Tibial artery (tissue), 4 donors: ENCODE results near the gene ARHGEF33.

Experiments used
- DNase-seq, 2 donors: peaks; one replicate each; pipeline ENCODE4 v3.0.0-alpha.2; 2019
- H3K27ac ChIP-seq, 2 donors: fragments of 200-600 bp; sonication (generic) in 1 of 2; 1 replicate in 1 of 2; 2 replicates in 1 of 2; pipeline ENCODE4 v1.5.1; 2018 to 2019; ENCODE audit warnings: mild to moderate bottlenecking in 1 of 2
- H3K27me3 ChIP-seq, 2 donors: fragments of 200-600 bp; sonication (generic) in 1 of 2; one replicate each; pipeline versions ENCODE4 v1.5.1 to v1.6.0; 2016 to 2019
- H3K36me3 ChIP-seq, 3 donors: fragments of 200-600 bp; sonication (generic) in 2 of 3; one replicate each; pipeline ENCODE4 v1.5.1; 2016 to 2019; ENCODE audit warnings: mild to moderate bottlenecking in 2 of 3
- H3K4me1 ChIP-seq, 4 donors: fragments of 200-600 bp; sonication (generic) in 2 of 4; 1 replicate in 3 of 4; 2 replicates in 1 of 4; pipeline ENCODE4 v1.5.1; 2016 to 2019
- H3K4me3 ChIP-seq, 2 donors: fragments of 200-600 bp; sonication (generic) in 1 of 2; 1 replicate in 1 of 2; 2 replicates in 1 of 2; pipeline ENCODE4 v1.5.1; 2018 to 2019; ENCODE audit warnings: mild to moderate bottlenecking in 2 of 2
- H3K9me3 ChIP-seq, 3 donors: fragments of 200-600 bp; sonication (generic) in 1 of 3; one replicate each; pipeline ENCODE4 v1.5.1; 2016 to 2019
- intact Hi-C: fragments of 100-400 bp; cut with DNase I; formaldehyde crosslinking; loops from one replicate; pipeline ENCODE4 v1.15.0; 2023; ENCODE audit warnings: low total_unique reads
- TF ChIP-seq, protein P1 (sequence below), 2 experiments: fragments of 200-600 bp in 1 of 2; fragments of 450-650 bp in 1 of 2; IDR thresholded peaks; one replicate each; pipeline ENCODE4 v1.5.1; 2017 to 2019; ENCODE audit warnings: antibody characterized with exemption in 2 of 2, mild to moderate bottlenecking in 1 of 2, moderate library complexity in 1 of 2

ARHGEF33 gene

DNA sequence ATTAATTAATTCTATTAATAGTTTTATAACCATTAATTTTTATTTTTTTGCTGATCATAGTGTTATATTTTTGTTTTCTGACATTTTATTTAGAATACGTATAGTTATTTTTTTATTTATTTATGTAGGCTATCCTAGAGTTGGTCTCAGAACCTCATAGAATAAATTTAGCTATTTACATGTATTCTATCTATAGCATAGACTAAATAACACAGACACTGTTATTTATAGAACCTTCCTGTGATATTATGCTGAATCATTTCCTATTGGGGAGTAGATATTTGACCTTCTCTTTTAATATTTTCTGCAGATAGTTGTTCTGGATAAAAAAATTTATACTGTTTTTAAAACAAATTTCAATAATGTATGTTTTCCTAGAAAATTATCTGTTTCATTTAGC, 20.2 kb downstream of the ARHGEF33 start:
- Histone ChIP-seq H3K36me3 (no peaks in the 10 kb centered on the region), H3K4me1 (no peaks in the 10 kb centered on the region), H3K27ac (no peak overlapping the region), H3K27me3 (no peaks in the 10 kb centered on the region), H3K9me3 (no peaks in the 10 kb centered on the region), H3K4me3 (no peak overlapping the region)
- TF ChIP-seq, protein P1, sequence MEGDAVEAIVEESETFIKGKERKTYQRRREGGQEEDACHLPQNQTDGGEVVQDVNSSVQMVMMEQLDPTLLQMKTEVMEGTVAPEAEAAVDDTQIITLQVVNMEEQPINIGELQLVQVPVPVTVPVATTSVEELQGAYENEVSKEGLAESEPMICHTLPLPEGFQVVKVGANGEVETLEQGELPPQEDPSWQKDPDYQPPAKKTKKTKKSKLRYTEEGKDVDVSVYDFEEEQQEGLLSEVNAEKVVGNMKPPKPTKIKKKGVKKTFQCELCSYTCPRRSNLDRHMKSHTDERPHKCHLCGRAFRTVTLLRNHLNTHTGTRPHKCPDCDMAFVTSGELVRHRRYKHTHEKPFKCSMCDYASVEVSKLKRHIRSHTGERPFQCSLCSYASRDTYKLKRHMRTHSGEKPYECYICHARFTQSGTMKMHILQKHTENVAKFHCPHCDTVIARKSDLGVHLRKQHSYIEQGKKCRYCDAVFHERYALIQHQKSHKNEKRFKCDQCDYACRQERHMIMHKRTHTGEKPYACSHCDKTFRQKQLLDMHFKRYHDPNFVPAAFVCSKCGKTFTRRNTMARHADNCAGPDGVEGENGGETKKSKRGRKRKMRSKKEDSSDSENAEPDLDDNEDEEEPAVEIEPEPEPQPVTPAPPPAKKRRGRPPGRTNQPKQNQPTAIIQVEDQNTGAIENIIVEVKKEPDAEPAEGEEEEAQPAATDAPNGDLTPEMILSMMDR (IDR thresholded peaks at IDR 0.05), result no peak
- DNase-seq, result no peak
- intact Hi-C loops, result no loop called here

DNA sequence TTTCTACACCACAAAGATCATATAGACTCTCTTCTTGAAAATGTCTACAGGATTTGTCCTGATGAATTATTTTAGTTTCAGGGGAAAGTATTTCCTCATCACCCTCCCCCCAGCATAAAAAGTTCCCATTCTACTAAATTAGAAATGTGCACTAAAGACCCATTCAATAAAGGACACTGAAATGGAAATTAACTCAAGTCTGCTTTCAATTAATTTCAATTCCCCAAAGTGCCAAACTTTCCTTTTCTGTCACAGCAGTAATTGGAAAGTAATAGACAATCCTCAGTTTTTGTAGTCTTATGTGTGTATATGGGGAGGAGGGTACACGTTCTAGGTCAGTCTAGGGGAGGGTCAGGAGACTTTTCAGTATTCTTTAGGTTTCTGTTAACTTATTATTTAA, 21.5 kb downstream of the ARHGEF33 start:
- intact Hi-C loops, result no loop called here
- TF ChIP-seq, protein P1 (IDR thresholded peaks at IDR 0.05), result no peak
- DNase-seq, result no peak
- Histone ChIP-seq H3K4me1 (no peaks in the 10 kb centered on the region), H3K4me3 (no peak overlapping the region), H3K27ac (no peak overlapping the region), H3K9me3 (no peaks in the 10 kb centered on the region), H3K36me3 (no peaks in the 10 kb centered on the region), H3K27me3 (no peaks in the 10 kb centered on the region)

DNA sequence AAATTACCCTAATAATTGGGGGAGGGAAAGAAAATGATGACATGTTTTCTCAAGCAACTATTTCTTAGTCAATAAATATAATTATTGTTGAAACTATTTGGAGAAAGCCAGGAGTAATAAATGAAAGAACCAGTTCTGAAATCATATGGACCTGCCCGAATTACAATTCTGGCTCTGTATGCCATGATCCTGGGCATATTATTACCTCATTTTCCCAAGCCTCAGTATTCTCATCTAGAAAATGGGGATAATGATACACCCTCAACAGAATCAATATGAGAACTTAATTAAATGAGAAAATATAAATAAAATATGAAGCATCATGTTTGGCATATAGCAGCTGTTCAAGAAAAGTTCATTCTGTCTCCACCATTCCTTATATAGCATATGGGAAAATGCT, 22.9 kb downstream of the ARHGEF33 start:
- Histone ChIP-seq H3K4me1 (no peaks in the 10 kb centered on the region), H3K27ac (no peak overlapping the region), H3K36me3 (no peaks in the 10 kb centered on the region), H3K4me3 (no peak overlapping the region), H3K9me3 (no peaks in the 10 kb centered on the region), H3K27me3 (no peaks in the 10 kb centered on the region)
- TF ChIP-seq, protein P1 (IDR thresholded peaks at IDR 0.05), result no peak
- no peak for DNase-seq
- intact Hi-C loops, result no loop called here

DNA sequence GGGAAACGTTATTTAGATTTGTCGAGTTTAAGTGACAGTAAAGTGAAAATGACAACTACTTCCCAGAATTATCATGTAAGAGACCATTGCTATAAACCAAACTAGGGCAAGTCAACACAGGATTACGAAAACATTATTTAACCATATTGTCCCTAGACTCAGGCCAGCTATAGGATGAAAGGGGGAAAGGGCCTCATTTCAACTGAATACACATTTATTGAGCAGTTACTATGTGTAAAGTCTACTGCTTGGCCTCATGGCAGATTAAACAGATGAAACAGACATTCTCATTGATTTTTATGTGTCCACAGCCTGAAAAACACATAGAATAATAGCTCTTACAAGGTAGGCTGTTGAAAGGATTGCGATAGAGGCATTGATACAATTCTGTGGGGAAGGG, 32.7 kb downstream of the ARHGEF33 start:
- Histone ChIP-seq H3K36me3 (peaks cover 0 to 13% (median 0%) of the 10 kb centered on the region in 3 donors), H3K27me3 (no peaks in the 10 kb centered on the region), H3K4me3 (no peak overlapping the region), H3K4me1 (no peaks in the 10 kb centered on the region), H3K9me3 (no peaks in the 10 kb centered on the region), H3K27ac (no peak overlapping the region)
- TF ChIP-seq, protein P1 (IDR thresholded peaks at IDR 0.05), result no peak
- no peak for DNase-seq
- intact Hi-C loops, result no loop called here

DNA sequence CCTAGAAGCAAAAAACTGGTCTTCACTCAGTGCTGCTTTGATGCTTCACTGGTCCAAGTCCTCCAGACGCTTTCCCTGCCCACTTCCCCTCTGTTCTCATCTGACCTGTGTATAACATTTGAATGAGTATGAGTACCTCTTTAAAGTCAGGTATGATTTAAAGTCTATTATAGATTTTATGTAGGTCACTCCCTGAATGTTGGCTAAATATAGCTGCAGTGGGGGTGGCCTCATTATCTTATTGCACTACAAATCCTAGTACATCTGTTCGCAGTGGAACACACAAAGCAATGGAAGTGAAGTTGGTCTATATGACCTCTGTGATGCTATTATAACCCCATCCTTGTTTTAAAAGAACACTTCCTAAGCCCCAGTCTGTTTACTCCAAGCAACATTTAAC, 33.2 kb downstream of the ARHGEF33 start:
- Histone ChIP-seq H3K4me3 (no peak overlapping the region), H3K27me3 (no peaks in the 10 kb centered on the region), H3K36me3 (peaks cover 0 to 13% (median 0%) of the 10 kb centered on the region in 3 donors), H3K27ac (no peak overlapping the region), H3K4me1 (no peaks in the 10 kb centered on the region), H3K9me3 (no peaks in the 10 kb centered on the region)
- TF ChIP-seq, protein P1 (IDR thresholded peaks at IDR 0.05), result no peak
- intact Hi-C loops, result no loop called here
- no peak for DNase-seq

DNA sequence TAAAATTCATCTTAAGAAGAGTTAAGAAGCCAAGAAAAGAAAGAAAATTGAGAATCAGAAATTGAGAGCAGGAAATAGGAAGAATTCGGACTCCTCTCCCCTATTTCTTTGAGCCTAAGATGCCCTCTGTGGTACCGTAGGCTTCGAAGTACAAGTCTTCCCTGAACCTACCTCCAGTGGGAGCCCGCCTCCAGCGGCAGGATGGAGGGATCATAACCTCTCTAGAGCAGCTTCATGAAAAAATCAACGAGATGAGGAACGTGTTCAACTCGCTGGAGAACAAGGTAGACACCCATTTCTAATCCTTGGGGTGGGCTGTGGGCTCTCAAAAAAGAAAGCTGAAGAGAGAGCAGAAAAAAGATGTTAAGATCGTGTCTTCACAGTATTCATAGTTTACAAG, 36.3 kb downstream of the ARHGEF33 start:
- intact Hi-C loops, result no loop called here
- TF ChIP-seq, protein P1 (IDR thresholded peaks at IDR 0.05), result no peak

More for the DNA sequence above, 36.3 kb downstream of the ARHGEF33 start:
- peaks cover 0 to 7% (median 0%) of the 10 kb centered on the region in 3 donors for H3K36me3 ChIP-seq
- H3K4me1 ChIP-seq, result no peaks in the 10 kb centered on the region
- no peak for DNase-seq
- no peaks in the 10 kb centered on the region for H3K27me3 ChIP-seq
- no peak overlapping the region for H3K27ac ChIP-seq
- H3K4me3 ChIP-seq, result no peak overlapping the region
- no peaks in the 10 kb centered on the region for H3K9me3 ChIP-seq
